Mammary epithelial cell (primary cell): ENCODE measurements around the gene NR2F1-AS1.

ENCODE experiments used
- CTCF ChIP-seq, 2 donors: IDR thresholded peaks in 1 of 2; conservative IDR thresholded peaks in 1 of 2; 2 replicates each; pipeline ENCODE4 v1.5.1; 2011 to 2012; ENCODE audit warnings: inconsistent platforms in 2 of 2, low read length in 2 of 2, mild to moderate bottlenecking in 2 of 2, control low read depth in 1 of 2, low read depth in 1 of 2; ENCODE audit not compliant: insufficient read depth in 1 of 2; ENCODE audit errors: extremely low read depth in 1 of 2
- EZH2 ChIP-seq: IDR thresholded peaks from 2 replicates; pipeline ENCODE4 v1.6.1; 2012; ENCODE audit warnings: low read length, inconsistent platforms, borderline replicate concordance

GRCh38 chr5:93611273-93611975 is 30.4 kb upstream of the NR2F1-AS1 start:
- TF ChIP-seq CTCF (conservative IDR thresholded peaks at IDR 0.05 in 1 of 2, IDR thresholded peaks at IDR 0.05 in 1 of 2; ENCODE audit: extremely low read depth in 1 of 2, insufficient read depth in 1 of 2, low read depth in 1 of 2, low read length in 2 of 2) (no peak), EZH2 (no peak)
